Muscle of arm (tissue), 12 donors: ENCODE results near the gene MORN5. TPM values are rescaled to one million over a fixed set of nuclear protein-coding genes. Genes with fewer than 3 reads are reported as not detected.

Experiments
- DNase-seq: peaks from one replicate; pipeline ENCODE4 v3.0.0-alpha.2; 2013
- polyA plus RNA-seq, 12 donors: library from polyadenylated mRNA; unstranded; fragments of 120-200 nt; gene quantifications; one replicate each; pipeline ENCODE4 v1.2.1, GENCODE V29; 2013; ENCODE audit not compliant: insufficient read length in 12 of 12

Gene MORN5
- polyA plus RNA-seq, 12 donors, result 0.31 to 0.57 (median 0.43) TPM; not detected in 8

GRCh38 chr9:122141671-122142070 lies 18.0 kb upstream of the MORN5 start:
- DNase-seq, result no peak

DNA sequence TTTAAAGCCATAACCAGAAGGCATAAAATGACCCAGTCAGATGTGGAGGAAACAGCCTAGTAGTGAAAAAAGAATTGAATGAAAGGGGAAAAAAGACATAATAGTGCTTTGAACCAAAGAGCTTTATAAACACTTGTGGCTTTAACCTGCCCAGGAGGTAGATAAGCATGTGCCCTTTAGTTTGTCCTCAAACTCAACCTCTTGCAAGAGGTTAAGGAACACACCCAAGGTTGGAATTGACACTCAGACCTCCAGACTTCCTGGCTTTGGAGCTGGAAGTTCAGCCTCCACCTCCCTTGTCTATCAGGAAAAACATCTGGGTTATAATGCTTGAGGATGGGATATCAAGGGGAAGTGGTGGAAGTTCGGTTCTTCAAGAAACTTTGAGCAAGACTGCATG lies 16.4 kb upstream of the MORN5 start:
- DNase-seq, result no peak

DNA sequence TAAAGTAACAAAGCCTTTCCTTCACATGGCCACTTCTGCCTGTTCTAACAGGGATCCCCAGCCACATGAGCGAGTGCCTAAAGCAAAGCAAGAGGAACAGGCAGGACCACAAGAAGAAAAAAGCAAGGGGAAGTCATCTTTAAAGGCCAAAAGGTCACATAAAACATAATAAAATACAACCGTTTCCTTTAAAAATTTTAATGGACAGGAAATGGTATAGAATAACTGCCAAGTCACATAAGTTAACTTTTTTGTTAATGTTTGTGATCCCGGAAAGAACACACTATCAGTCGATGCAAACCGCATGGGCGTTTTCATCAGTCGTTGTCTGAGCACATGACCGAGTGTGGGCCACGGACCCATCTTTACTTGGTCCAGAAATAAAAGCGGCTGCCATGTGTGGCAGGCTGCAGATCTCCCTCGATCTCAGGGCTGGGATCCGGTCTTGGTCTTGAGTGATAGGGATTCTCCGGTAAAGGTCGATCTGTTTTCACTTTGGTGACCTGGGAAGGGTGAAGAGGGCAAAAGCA lies 15.8 kb upstream of the MORN5 start:
- no peak for DNase-seq

DNA sequence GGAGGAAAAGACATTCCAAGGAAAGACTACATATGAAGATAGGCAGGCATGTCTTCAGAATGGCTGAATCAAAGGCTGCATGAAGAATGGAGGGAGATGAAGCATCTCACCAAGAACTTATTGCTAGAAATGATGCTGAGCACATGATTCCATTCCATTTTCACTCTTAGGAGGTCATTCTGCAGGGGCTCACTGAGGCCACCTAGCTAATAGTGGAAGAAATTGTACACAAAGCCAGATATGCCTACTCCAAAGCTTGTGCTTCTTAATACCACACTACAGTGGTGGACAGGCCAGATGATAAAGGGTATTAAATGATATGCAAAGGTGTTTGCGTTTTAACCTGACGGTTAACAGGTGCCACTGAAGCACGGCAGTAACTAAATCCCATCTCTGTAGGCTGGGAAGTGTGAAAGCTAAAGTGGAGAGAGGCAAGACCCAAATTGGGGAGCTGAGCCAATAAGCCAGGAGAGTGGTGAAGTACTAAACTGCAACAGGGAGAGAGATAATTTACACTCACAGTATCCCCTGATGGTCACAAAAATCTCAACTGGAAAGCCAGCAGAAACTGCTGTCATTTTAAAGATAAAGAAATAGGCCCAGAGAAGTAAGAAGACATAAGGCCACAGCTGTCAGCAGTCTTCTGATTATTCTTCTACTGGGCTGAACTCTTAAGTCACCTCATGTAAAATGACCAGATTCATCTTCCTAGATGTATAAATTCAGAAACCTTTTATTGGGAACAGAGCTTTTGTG lies 14.7 kb upstream of the MORN5 start:
- DNase-seq, result no peak

- DNase-seq, result no peak
Measured at GRCh38 chr9:122145592-122145863, 14.2 kb upstream of the MORN5 start.

- DNase-seq, result no peak
Measured at GRCh38 chr9:122151267-122151828, 8.4 kb upstream of the MORN5 start.

DNA sequence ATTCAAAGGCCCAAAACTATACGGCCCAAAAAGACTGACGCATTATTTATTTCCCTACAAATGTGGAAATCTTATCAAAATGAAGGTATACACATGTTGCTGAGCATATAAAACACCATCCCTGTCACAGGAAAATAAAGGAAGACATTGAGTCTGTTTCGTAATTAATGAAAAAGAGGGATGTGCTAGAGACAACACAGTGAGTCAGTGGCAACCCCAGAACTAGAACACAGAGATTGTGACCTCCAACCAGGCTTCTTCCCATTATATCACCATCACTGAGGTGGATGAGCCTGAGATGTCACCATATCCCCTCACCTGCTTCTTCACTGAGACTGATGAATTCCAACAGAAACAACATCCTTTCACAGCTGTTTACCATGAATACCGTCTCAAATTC lies 3.9 kb upstream of the MORN5 start:
- DNase-seq, result no peak

- DNase-seq, result peak; percentile 10
Measured at GRCh38 chr9:122158202-122158601, 1.5 kb upstream of the MORN5 start.

DNA sequence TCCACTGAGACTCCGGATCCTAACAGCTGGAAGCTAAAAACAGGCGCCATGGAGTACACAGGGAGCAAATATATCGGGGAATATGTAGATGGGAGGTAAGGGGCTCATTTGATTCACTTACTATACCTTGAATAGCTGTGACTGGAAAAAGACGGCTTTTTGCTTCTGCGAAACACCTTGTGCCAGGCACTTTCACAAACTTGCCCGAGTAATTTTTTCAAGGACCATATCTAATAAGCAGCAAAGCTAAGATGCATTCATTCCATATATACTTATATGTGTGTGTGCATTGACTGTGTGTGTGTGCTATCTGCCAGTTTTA lies 178 bp downstream of the MORN5 start:
- no peak for DNase-seq

DNA sequence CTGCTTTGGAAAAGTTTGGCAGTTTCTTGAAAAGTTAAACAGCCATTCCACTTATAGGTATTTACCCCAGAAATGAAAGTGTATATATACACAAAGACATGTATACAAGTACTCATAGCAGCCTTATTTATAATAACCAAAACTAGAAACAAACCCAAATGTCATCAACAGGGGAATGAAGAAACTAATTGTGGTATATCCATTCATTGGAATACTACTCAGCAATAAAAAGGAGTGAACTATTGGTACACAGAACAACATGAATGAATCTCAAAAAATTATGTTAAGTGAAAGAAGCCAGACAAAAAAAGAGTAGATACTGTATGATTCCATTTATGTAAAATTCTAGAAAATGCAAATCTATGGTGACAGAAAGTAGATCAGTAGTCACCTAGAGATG lies 2.7 kb downstream of the MORN5 start:
- no peak for DNase-seq

- DNase-seq, result no peak
Measured at GRCh38 chr9:122164286-122164685, 4.6 kb downstream of the MORN5 start.

DNA sequence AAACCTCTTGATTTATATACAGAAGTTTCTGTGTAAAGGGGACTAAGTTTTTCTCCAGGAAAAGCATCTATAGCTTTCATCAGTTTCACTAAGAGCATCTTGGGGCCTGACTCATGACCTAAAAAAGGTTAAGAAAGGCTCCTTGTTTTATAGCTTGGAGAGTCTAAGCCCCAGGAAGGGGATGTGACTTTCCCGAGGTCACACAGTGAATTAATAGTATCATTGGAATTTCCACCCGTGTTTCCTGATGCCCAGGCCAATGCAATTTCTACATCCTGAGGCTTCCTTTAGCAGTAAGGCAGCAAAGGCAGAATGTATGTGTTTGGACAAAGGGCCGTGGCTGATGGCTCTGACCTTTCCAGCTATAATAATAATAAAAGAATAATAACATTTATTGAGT lies 8.6 kb downstream of the MORN5 start:
- DNase-seq, result no peak

- DNase-seq, result no peak
Measured at GRCh38 chr9:122172131-122172530, 12.4 kb downstream of the MORN5 start.

DNA sequence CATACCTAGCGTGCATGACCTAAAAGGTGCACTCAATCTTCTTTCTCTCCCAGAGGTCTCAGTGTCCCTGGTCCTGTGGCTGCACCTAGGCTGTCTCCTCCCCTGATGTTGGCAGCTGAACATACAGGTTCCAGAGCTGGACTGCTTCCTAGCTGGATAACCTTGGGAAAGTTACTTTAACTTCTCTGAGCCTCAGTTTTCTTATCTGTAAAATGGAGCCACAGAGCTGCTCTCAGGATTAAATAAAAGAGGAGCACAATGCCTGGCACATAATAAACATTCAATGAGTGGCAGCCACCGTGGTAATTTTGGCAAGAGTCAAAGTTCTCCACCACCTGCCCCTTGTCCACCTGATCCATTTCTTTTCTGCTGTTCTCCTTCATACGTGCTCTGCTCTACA lies 14.0 kb downstream of the MORN5 start:
- DNase-seq, result no peak

- no peak for DNase-seq
Measured at GRCh38 chr9:122176916-122177315, 17.2 kb downstream of the MORN5 start.

- DNase-seq, result no peak
Measured at GRCh38 chr9:122179054-122179689, 19.5 kb downstream of the MORN5 start.

DNA sequence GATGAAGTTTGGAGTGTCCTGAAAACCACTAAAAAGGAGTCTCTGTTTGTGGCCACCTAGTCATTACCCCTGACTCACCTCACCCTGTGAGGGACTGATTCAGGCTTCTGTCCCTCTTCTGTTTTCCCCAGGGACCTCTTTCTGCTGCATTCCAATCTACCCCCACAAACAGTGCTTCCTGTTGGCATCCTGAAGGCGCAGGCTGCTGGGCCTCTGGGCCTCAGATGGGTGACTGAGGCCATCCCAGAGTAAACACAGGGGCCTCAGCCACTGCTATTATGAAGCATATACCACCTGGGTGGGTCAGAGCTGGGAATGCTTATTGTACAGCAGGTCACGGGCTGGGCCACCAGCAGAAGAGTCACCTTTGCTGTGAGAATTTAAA lies 20.0 kb downstream of the MORN5 start:
- DNase-seq, result no peak

GRCh38 chr9:122180633-122181032 lies 20.9 kb downstream of the MORN5 start:
- no peak for DNase-seq

DNA sequence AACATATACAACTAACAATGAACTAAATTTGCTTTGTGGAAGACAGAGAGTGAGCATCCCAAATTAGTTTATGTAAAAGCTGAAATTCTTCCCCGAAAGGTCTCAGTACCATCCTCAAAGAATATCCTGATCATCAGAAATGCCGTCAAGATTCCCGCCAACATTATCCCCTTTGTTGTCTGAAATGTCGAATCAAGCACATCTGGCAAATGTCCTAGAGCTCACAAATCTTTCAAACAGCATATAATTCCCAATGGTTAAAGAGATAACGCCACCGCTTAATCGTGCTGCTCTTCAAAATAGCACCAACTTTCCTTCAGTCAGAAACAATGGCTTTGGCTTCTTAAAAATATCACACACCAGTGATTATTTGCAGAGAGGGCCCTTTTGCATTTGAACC lies 23.8 kb downstream of the MORN5 start:
- DNase-seq, result no peak

DNA sequence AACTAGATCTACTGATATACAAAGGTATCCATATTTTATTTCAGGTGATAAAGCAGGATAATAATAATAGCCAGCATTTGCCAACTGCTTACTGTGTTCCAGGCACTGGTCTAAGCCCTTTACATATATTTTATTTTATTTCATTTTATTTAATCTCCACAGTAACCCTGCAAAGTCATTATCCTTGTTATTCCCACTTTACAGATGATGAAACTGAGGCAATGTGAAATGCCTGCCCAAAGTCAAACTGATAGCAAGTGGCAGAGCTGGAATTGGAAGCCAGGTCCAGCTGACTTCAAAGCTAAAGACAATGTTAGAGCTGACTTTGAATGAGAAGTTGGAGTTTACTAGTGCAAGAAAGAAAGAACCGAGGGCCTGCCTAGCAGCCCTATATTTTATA lies 24.8 kb downstream of the MORN5 start:
- no peak for DNase-seq

GRCh38 chr9:122186301-122186700 lies 26.6 kb downstream of the MORN5 start:
- DNase-seq, result no peak

DNA sequence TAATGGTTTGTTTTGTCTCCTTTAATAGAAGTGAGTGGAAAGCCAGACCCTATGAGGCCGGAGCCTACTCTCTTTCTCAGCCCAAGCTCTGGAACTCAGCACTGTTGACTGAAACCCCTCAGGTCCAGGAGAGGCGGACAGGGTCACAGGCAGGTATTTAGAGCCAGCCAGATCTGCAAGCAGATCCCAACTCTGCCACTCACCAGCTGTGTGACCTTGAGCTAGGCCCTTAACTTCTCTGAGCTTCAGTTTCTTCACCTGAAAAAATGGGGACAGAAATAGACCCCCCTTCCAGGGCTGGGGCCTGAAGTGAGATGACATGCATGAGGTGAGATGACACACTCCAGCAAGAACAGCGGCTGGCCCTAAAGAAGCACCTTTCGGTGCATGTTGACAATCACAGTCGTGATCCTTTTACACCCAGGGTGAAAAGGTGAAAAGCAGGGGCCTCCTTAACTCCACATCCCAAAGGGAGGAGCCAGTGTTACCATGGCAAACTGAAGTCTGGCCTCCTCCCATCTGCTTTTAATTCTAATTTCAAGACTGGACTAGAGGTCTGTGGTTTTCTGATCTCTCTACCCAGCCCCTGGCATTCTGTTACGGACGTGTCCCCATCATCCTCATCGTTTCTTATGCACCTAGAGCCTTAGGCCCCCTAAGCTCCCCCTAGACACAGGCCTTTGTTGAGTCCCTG lies 27.2 kb downstream of the MORN5 start:
- no peak for DNase-seq

DNA sequence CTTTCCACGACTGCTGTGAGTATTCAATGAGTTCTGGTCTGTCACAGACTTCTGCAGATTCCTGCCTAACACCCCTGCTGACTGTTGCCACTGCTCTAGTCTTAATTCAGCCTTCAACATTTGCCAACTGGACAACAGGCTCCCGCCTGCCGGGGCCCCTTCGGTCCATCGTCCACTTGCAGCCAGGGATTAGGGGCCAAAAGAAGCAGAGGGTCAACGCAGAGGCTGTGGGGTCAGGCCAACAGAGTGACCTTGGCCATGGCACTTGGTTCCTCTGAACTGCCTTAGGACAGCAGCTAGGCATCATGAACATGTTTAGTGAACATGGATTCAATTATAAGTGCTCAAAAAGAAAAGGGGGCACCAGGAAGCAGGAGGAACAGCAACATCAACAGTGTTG lies 28.7 kb downstream of the MORN5 start:
- no peak for DNase-seq
